IMR-90 (cell line): Measurements from ENCODE around the gene ANKRD44. TPM values are rescaled to one million over a fixed set of nuclear protein-coding genes. Genes with fewer than 3 reads are reported as not detected.

Source experiments
- ATAC-seq: fragments of 200-7000 bp; cut with Tn5 transposase; 2 replicates; pipeline ENCODE4 v1.9.1; 2020; ENCODE audit warnings: low read depth, mild to moderate bottlenecking, moderate library complexity
- BruUV-seq: library from RNA; stranded (reverse); fragments of 400-500 nt; replicated peaks from 2 replicates; lab custom pipeline; 2021; lab: Mats Ljungman, UMichigan
- CTCF ChIA-PET: fragments of 300-600 bp; formaldehyde crosslinking; extraction: SDS; loops from one replicate; lab custom pipeline; 2021; ENCODE audit warnings: antibody characterized with exemption; lab: Yijun Ruan, JAX
- POLR2A ChIA-PET: fragments of 300-600 bp; sonication (Branson Sonifier 250); formaldehyde crosslinking; loops from one replicate; lab custom pipeline; 2022; ENCODE audit warnings: antibody characterized with exemption; ENCODE audit not compliant: unreplicated experiment; lab: Charles Lee
- DNase-seq: peaks from one replicate; pipeline ENCODE4 v3.0.0; 2013
- H2AFZ ChIP-seq: replicated peaks from 2 replicates; pipeline ENCODE3; 2013; ENCODE audit warnings: low read length, mild to moderate bottlenecking; ENCODE audit not compliant: poor library complexity
- H2AK5ac ChIP-seq: 2 replicates; pipeline ENCODE4 v1.6.1; 2013; ENCODE audit warnings: low read depth, low read length, inconsistent platforms
- H2AK9ac ChIP-seq: replicated peaks from 2 replicates; pipeline ENCODE3; 2013; ENCODE audit warnings: mild to moderate bottlenecking, low read depth, low read length, moderate library complexity; ENCODE audit not compliant: poor library complexity
- H2BK120ac ChIP-seq: 2 replicates; pipeline ENCODE4 v1.6.1; 2013; ENCODE audit warnings: low read depth, low read length, inconsistent platforms
- H2BK15ac ChIP-seq: 3 replicates; pipeline ENCODE4 v1.6.1; 2013; ENCODE audit warnings: low read depth, low read length, inconsistent platforms
- H2BK20ac ChIP-seq: 2 replicates; pipeline ENCODE4 v1.6.1; 2013; ENCODE audit warnings: low read depth, mild to moderate bottlenecking, inconsistent platforms, low read length, moderate library complexity
- H2BK5ac ChIP-seq: 2 replicates; pipeline ENCODE4 v1.6.1; 2013; ENCODE audit warnings: mild to moderate bottlenecking, low read depth, low read length, inconsistent platforms; ENCODE audit not compliant: poor library complexity, severe bottlenecking
- H3K14ac ChIP-seq: replicated peaks from 2 replicates; pipeline ENCODE4 v1.6.1; 2013; ENCODE audit warnings: low read depth, low read length, inconsistent platforms
- H3K18ac ChIP-seq: 2 replicates; pipeline ENCODE4 v1.6.1; 2013; ENCODE audit warnings: low read depth, low read length, control low read depth
- H3K23ac ChIP-seq: 2 replicates; pipeline ENCODE4 v1.6.1; 2013; ENCODE audit warnings: low read depth, low read length, inconsistent platforms
- H3K27ac ChIP-seq: 2 replicates; pipeline ENCODE4 v1.5.1; 2013; ENCODE audit warnings: mild to moderate bottlenecking, control low read depth, low read length; ENCODE audit not compliant: insufficient read depth
- H3K27me3 ChIP-seq: 2 replicates; pipeline ENCODE4 v1.6.1; 2013; ENCODE audit warnings: low read length; ENCODE audit not compliant: control insufficient read depth, insufficient read depth
- H3K36me3 ChIP-seq: 2 replicates; pipeline ENCODE4 v1.6.1; 2013; ENCODE audit warnings: low read length, mixed read lengths; ENCODE audit not compliant: control insufficient read depth, insufficient read depth
- H3K4ac ChIP-seq: 2 replicates; pipeline ENCODE4 v1.6.1; 2013; ENCODE audit warnings: low read depth, low read length, inconsistent platforms
- H3K4me1 ChIP-seq: 2 replicates; pipeline ENCODE4 v1.6.1; 2013; ENCODE audit warnings: low read length, mixed read lengths; ENCODE audit not compliant: control insufficient read depth, insufficient read depth
- H3K4me2 ChIP-seq: 2 replicates; pipeline ENCODE4 v1.6.1; 2013; ENCODE audit warnings: low read depth, mild to moderate bottlenecking, control low read depth, low read length, moderate library complexity
- H3K4me3 ChIP-seq: 2 replicates; pipeline ENCODE4 v1.5.1; 2013; ENCODE audit warnings: low read depth, mild to moderate bottlenecking, control low read depth, low read length, moderate library complexity; ENCODE audit not compliant: insufficient read depth
- H3K56ac ChIP-seq: 2 replicates; pipeline ENCODE4 v1.6.1; 2013; ENCODE audit warnings: low read length, inconsistent platforms; ENCODE audit not compliant: insufficient read depth; ENCODE audit errors: extremely low read depth
- H3K79me1 ChIP-seq, 2 experiments: 2 replicates each; pipeline ENCODE4 v1.6.1; 2013; ENCODE audit warnings: low read length in 2 of 2, inconsistent platforms in 1 of 2, low read depth in 1 of 2
- H3K9ac ChIP-seq: 2 replicates; pipeline ENCODE4 v1.6.1; 2013; ENCODE audit warnings: low read depth, low read length, control low read depth
- H3K9me1 ChIP-seq: 2 replicates; pipeline ENCODE4 v1.6.1; 2013; ENCODE audit warnings: low read length, inconsistent platforms; ENCODE audit not compliant: insufficient read depth
- H3K9me3 ChIP-seq: 2 replicates; pipeline ENCODE4 v1.6.1; 2013; ENCODE audit warnings: low read length; ENCODE audit not compliant: control insufficient read depth, insufficient read depth
- H4K20me1 ChIP-seq: 2 replicates; pipeline ENCODE4 v1.6.1; 2013; ENCODE audit warnings: low read length, inconsistent platforms; ENCODE audit not compliant: insufficient read depth
- H4K5ac ChIP-seq: 2 replicates; pipeline ENCODE4 v1.6.1; 2013; ENCODE audit warnings: mild to moderate bottlenecking, low read depth, low read length, control low read depth
- H4K8ac ChIP-seq, 2 experiments: 2 replicates each; pipeline ENCODE4 v1.6.1; 2013; ENCODE audit warnings: low read depth in 2 of 2, low read length in 2 of 2, control low read depth in 1 of 2, inconsistent platforms in 1 of 2
- H4K91ac ChIP-seq: 2 replicates; pipeline ENCODE4 v1.6.1; 2013; ENCODE audit warnings: low read depth, low read length, inconsistent platforms; ENCODE audit not compliant: insufficient read depth
- CHD1 ChIP-seq: IDR thresholded peaks from 2 replicates; pipeline ENCODE4 v1.6.1; 2012; ENCODE audit warnings: low read depth, low read length, improper control_type of control experiment
- RFX5 ChIP-seq: IDR thresholded peaks from 2 replicates; pipeline ENCODE4 v1.8.0; 2012; ENCODE audit warnings: low read depth, mild to moderate bottlenecking, low read length, moderate library complexity
- USF2 ChIP-seq: fragments of 150-350 bp; IDR thresholded peaks from 2 replicates; pipeline ENCODE4 v1.6.1; 2017; ENCODE audit warnings: mild to moderate bottlenecking, antibody characterized with exemption, low read length, low read depth
- WGBS, 2 experiments: methylation state at CpG; one replicate each; pipeline versions ENCODE4 v1.1.5 to v1.1.7; 2013; ENCODE audit warnings: missing lambda C conversion rate in 2 of 2; ENCODE audit not compliant: insufficient read length in 1 of 2; ENCODE audit errors: extremely low coverage in 2 of 2; 5-methylcytosine and 5-hydroxymethylcytosine counted together
- dilution Hi-C: fragments of 300-500 bp; cut with HindIII; formaldehyde crosslinking; loops from one replicate; pipeline ENCODE4 v1.14.3; 2018; ENCODE audit warnings: low sequenced_read_pairs; ENCODE audit not compliant: unreplicated experiment
- in situ Hi-C: fragments of 300-500 bp; cut with MboI; formaldehyde crosslinking; loops from 3 replicates; pipeline ENCODE4 v1.14.3; 2019; ENCODE audit warnings: low sequenced_read_pairs, inconsistent platforms, mixed read lengths
- intact Hi-C: fragments of 100-400 bp; cut with micrococcal nuclease; formaldehyde crosslinking; loops from 2 replicates; pipeline ENCODE4 v1.10.0; 2022
- polyA plus RNA-seq, 3 experiments: library from polyadenylated mRNA; depleted of rRNA; stranded (reverse); fragments of >200 nt; gene quantifications; 2 replicates each; pipeline ENCODE4 v1.2.3, GENCODE V29; 2012; ENCODE audit warnings: low replicate concordance in 1 of 3
- total RNA-seq: library from RNA; depleted of rRNA; stranded (reverse); fragments of >200 nt; gene quantifications from 2 replicates; pipeline ENCODE4 v1.2.3, GENCODE V29; 2012

Gene ANKRD44
- total and polyA plus RNA-seq, 2 of the 4 experiments (the other 2 are of a cell fraction): 5.2 to 15.6 TPM

- no peak overlapping the region for H2BK15ac ChIP-seq
- H3K9me1 ChIP-seq: peaks cover 3% of the 10 kb centered on the region; the same call in 1 of the 2 replicates
- intact Hi-C loops: no loop called here
- H3K79me1 ChIP-seq: peaks cover 4 to 14% of the 10 kb centered on the region in 2 experiments; a peak in 3 of 4 replicates
- H3K9ac ChIP-seq: no peak overlapping the region
- no peak overlapping the region for H2AK5ac ChIP-seq
- H3K4me1 ChIP-seq: peaks cover 4% of the 10 kb centered on the region
- BruUV-seq: no TSS peak
- H2AK9ac ChIP-seq: no peak overlapping the region
- no peak overlapping the region for H2BK120ac ChIP-seq
- no peak overlapping the region for H3K23ac ChIP-seq
- no peaks in the 10 kb centered on the region for H3K9me3 ChIP-seq
- H4K8ac ChIP-seq: no peak overlapping the region
- no peaks in the 10 kb centered on the region for H4K20me1 ChIP-seq
- H3K56ac ChIP-seq: no peak overlapping the region
- no peak overlapping the region for H3K4ac ChIP-seq
- H3K4me3 ChIP-seq: no peak overlapping the region
- no peaks in the 10 kb centered on the region for H3K36me3 ChIP-seq
- no peak for ATAC-seq
- no peak overlapping the region for H4K5ac ChIP-seq
- TF ChIP-seq CHD1 (no peak), RFX5 (no peak), USF2 (no peak)
- H3K27ac ChIP-seq: no peak overlapping the region
- no peaks in the 10 kb centered on the region for H3K27me3 ChIP-seq
- dilution Hi-C loops: no loop called here
- ChIA-PET CTCF (interaction anchor here (1.0 kb wide), 1 partner anchor 172 kb away, joined by 3 read pairs; no protein-coding TSS in a partner anchor), POLR2A (no interaction called here)
- no peak overlapping the region for H4K91ac ChIP-seq
- no CpG with 5 or more reads among the region's 3 CpGs for WGBS, 2 experiments
- H3K14ac ChIP-seq: no peak overlapping the region
- in situ Hi-C loops: no loop called here
- no peak overlapping the region for H2BK5ac ChIP-seq
- no peak overlapping the region for H3K4me2 ChIP-seq
- H2AFZ ChIP-seq: no peak overlapping the region
- H2BK20ac ChIP-seq: no peak overlapping the region
- no peak for DNase-seq
- H3K18ac ChIP-seq: no peak overlapping the region
Measured at GRCh38 chr2:197285361-197285760, 25.2 kb downstream of the ANKRD44 start.
